Osteocyte (in vitro differentiated cells): ENCODE results near the gene DYRK4. TPM values are rescaled to one million over a fixed set of nuclear protein-coding genes. Genes with fewer than 3 reads are reported as not detected.

ENCODE experiments used
- DNase-seq: peaks from one replicate; pipeline ENCODE4 v3.0.0; 2021; ENCODE audit warnings: mixed read lengths; ENCODE audit not compliant: unreplicated experiment; ENCODE audit errors: extremely low spot score
- H3K27ac Mint-ChIP-seq: one replicate; pipeline ENCODE4 v1.8.0; 2021; ENCODE audit warnings: mild to moderate bottlenecking, mixed read lengths; ENCODE audit not compliant: unreplicated experiment
- H3K27me3 Mint-ChIP-seq: one replicate; pipeline ENCODE4 v1.8.0; 2021; ENCODE audit warnings: mixed read lengths; ENCODE audit not compliant: unreplicated experiment
- H3K36me3 Mint-ChIP-seq: one replicate; pipeline ENCODE4 v1.8.0; 2021; ENCODE audit warnings: mixed read lengths; ENCODE audit not compliant: unreplicated experiment
- H3K4me1 Mint-ChIP-seq: one replicate; pipeline ENCODE4 v1.8.0; 2021; ENCODE audit warnings: mixed read lengths; ENCODE audit not compliant: unreplicated experiment
- H3K4me3 Mint-ChIP-seq: one replicate; pipeline ENCODE4 v1.8.0; 2021; ENCODE audit warnings: mild to moderate bottlenecking, moderate library complexity, mixed read lengths; ENCODE audit not compliant: unreplicated experiment
- H3K9me3 Mint-ChIP-seq: one replicate; pipeline ENCODE4 v1.8.0; 2021; ENCODE audit warnings: mixed read lengths; ENCODE audit not compliant: unreplicated experiment
- CTCF ChIP-seq: fragments of 200-600 bp; sonication (generic); IDR thresholded peaks from 2 replicates; pipeline ENCODE4 v1.5.0; 2021; ENCODE audit warnings: antibody characterized with exemption, mild to moderate bottlenecking, moderate library complexity
- total RNA-seq: library from RNA; stranded (reverse); gene quantifications from 2 replicates; pipeline ENCODE4 v1.2.1, GENCODE V29; 2021

The DYRK4 gene
- total RNA-seq, 1 donor from 2014 or later, result 35.0 TPM

GRCh38 chr12:4609071-4609470 is 47.1 kb downstream of the DYRK4 start:
- H3K4me3 Mint-ChIP-seq, result no peak overlapping the region
- peaks cover 4% of the 10 kb centered on the region for H3K27me3 Mint-ChIP-seq
- peaks cover 13% of the 10 kb centered on the region for H3K4me1 Mint-ChIP-seq
- H3K36me3 Mint-ChIP-seq, result peaks cover 27% of the 10 kb centered on the region
- no peak for DNase-seq
- H3K9me3 Mint-ChIP-seq, result no peaks in the 10 kb centered on the region
- TF ChIP-seq CTCF, result no peak
- H3K27ac Mint-ChIP-seq, result no peak overlapping the region

GRCh38 chr12:4610481-4610880 is 48.5 kb downstream of the DYRK4 start:
- Mint-ChIP-seq H3K4me1 (peaks cover 7% of the 10 kb centered on the region), H3K27ac (no peak overlapping the region), H3K4me3 (no peak overlapping the region), H3K9me3 (no peaks in the 10 kb centered on the region), H3K27me3 (no peaks in the 10 kb centered on the region), H3K36me3 (peaks cover 34% of the 10 kb centered on the region)
- no peak for TF ChIP-seq CTCF
- no peak for DNase-seq

GRCh38 chr12:4615667-4616066 is 53.7 kb downstream of the DYRK4 start:
- no peak overlapping the region for H3K27ac Mint-ChIP-seq
- H3K36me3 Mint-ChIP-seq, result peaks cover 27% of the 10 kb centered on the region
- H3K4me3 Mint-ChIP-seq, result no peak overlapping the region
- no peaks in the 10 kb centered on the region for H3K4me1 Mint-ChIP-seq
- no peaks in the 10 kb centered on the region for H3K9me3 Mint-ChIP-seq
- H3K27me3 Mint-ChIP-seq, result no peaks in the 10 kb centered on the region
- no peak for DNase-seq
- no peak for TF ChIP-seq CTCF

- H3K36me3 Mint-ChIP-seq, result no peaks in the 10 kb centered on the region
- peaks cover 30% of the 10 kb centered on the region for H3K27me3 Mint-ChIP-seq
- no peak for TF ChIP-seq CTCF
- H3K4me3 Mint-ChIP-seq, result no peak overlapping the region
- no peak overlapping the region for H3K27ac Mint-ChIP-seq
- no peak for DNase-seq
- H3K9me3 Mint-ChIP-seq, result no peaks in the 10 kb centered on the region
- H3K4me1 Mint-ChIP-seq, result no peaks in the 10 kb centered on the region
Measured at GRCh38 chr12:4621511-4621910, 59.5 kb downstream of the DYRK4 start.

- DNase-seq, result no peak
- no peak overlapping the region for H3K27ac Mint-ChIP-seq
- no peaks in the 10 kb centered on the region for H3K9me3 Mint-ChIP-seq
- no peak overlapping the region for H3K4me3 Mint-ChIP-seq
- peaks cover 57% of the 10 kb centered on the region for H3K27me3 Mint-ChIP-seq
- no peak for TF ChIP-seq CTCF
- no peaks in the 10 kb centered on the region for H3K36me3 Mint-ChIP-seq
- no peaks in the 10 kb centered on the region for H3K4me1 Mint-ChIP-seq
Measured at GRCh38 chr12:4626543-4626942, 64.5 kb downstream of the DYRK4 start.
